H1 (cell line): ENCODE data around the gene CCDC14. TPM values are rescaled to one million over a fixed set of nuclear protein-coding genes. Genes with fewer than 3 reads are reported as not detected.

Experiments used
- BCL11A ChIP-seq, 2 experiments: IDR thresholded peaks; one replicate each; pipeline ENCODE4 v1.6.1; 2011; ENCODE audit warnings: low read depth in 2 of 2, low read length in 2 of 2, mild to moderate bottlenecking in 2 of 2
- CHD2 ChIP-seq: IDR thresholded peaks from 2 replicates; pipeline ENCODE4 v1.6.1; 2012; ENCODE audit warnings: low read length, improper control_type of control experiment
- CTBP2 ChIP-seq: IDR thresholded peaks from 2 replicates; pipeline ENCODE4 v1.7.0; 2011; ENCODE audit warnings: borderline replicate concordance, mild to moderate bottlenecking, moderate library complexity, mixed read lengths, low read length; ENCODE audit not compliant: insufficient read depth, insufficient read length
- EP300 ChIP-seq, 2 experiments: IDR thresholded peaks; 1 replicate in 1 of 2; 2 replicates in 1 of 2; pipeline ENCODE4 v1.6.1; 2011 to 2012; ENCODE audit warnings: low read depth in 2 of 2, low read length in 2 of 2, mild to moderate bottlenecking in 2 of 2, borderline replicate concordance in 1 of 2, inconsistent platforms in 1 of 2, moderate library complexity in 1 of 2
- GABPA ChIP-seq: IDR thresholded peaks from 2 replicates; pipeline ENCODE4 v1.6.1; 2011; ENCODE audit warnings: mild to moderate bottlenecking, low read length, moderate library complexity, borderline replicate concordance; ENCODE audit not compliant: insufficient read depth
- JUN ChIP-seq: IDR thresholded peaks from 2 replicates; pipeline ENCODE4 v1.6.1; 2011; ENCODE audit warnings: low read depth, mild to moderate bottlenecking, improper control_type of control experiment, low read length
- KDM5A ChIP-seq: fragments of 200-600 bp; IDR thresholded peaks from 2 replicates; pipeline ENCODE4 v1.7.1; 2012; ENCODE audit warnings: mild to moderate bottlenecking, low read length, inconsistent platforms, mixed read lengths
- SIRT6 ChIP-seq: IDR thresholded peaks from one replicate; pipeline ENCODE4 v1.7.1; 2012; ENCODE audit warnings: low read length, inconsistent platforms
- SP2 ChIP-seq: IDR thresholded peaks from 2 replicates; pipeline ENCODE4 v1.6.1; 2012; ENCODE audit warnings: mild to moderate bottlenecking, low read length, inconsistent platforms
- TBP ChIP-seq: IDR thresholded peaks from 2 replicates; pipeline ENCODE4 v1.6.1; 2011; ENCODE audit warnings: low read depth, low read length, improper control_type of control experiment
- ZNF274 ChIP-seq: IDR thresholded peaks from 2 replicates; pipeline ENCODE4 v1.7.0; 2012; ENCODE audit warnings: low read length, borderline replicate concordance; ENCODE audit errors: extremely low read depth
- polyA plus RNA-seq, 7 experiments: library from polyadenylated mRNA; depleted of rRNA in 3 of 7; stranded (reverse) in 5 of 7; unstranded in 2 of 7; fragments of >200 nt in 5 of 7; fragments of 200-250 nt in 2 of 7; gene quantifications; 1 replicate in 5 of 7; 2 replicates in 1 of 7; 4 replicates in 1 of 7; pipeline versions ENCODE4 v1.2.1 to v1.2.3, GENCODE V29; 2011 to 2013; ENCODE audit warnings: missing spikeins in 2 of 7, mixed read lengths in 2 of 7
- total RNA-seq: library from RNA; stranded (reverse); fragmentation: NEBNext Ultra II Directional; extraction: Animal tissue kit (Norgen Biotek cat#: 25700); gene quantifications from 2 replicates; pipeline ENCODE4 v1.2.1, GENCODE V29; 2021
- TF ChIP-seq, protein P1 (sequence below): fragments of 300-600 bp; sonication (generic); IDR thresholded peaks from 2 replicates; pipeline ENCODE4 v1.7.1; 2012; ENCODE audit warnings: low read length, moderate library complexity, mild to moderate bottlenecking, inconsistent platforms; ENCODE audit not compliant: insufficient replicate concordance

Gene CCDC14
- total and polyA plus RNA-seq, 2 of the 8 experiments (the other 6 are each of a cell fraction or from before 2014, with no cell fraction given) = 53.6 to 95.7 TPM

DNA sequence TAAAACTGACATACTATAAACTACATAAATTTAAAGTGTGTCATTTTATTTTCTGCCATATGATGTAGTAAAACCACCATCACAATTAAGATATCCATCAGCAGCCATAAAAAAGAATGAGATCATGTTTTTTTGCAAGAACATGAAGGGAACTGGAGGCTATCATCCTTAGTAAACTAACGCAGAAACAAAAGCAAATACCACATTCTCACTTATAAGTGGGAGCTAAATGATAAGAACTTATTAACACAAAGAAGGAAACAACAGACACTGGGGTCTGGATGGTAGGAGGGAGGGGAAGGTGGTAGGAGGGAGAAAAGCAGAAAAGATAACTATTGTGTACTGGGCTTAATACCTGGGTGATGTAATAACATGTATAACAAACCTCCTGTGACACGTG, 24.6 kb downstream of the CCDC14 start (continued):
- TF ChIP-seq, protein P1, sequence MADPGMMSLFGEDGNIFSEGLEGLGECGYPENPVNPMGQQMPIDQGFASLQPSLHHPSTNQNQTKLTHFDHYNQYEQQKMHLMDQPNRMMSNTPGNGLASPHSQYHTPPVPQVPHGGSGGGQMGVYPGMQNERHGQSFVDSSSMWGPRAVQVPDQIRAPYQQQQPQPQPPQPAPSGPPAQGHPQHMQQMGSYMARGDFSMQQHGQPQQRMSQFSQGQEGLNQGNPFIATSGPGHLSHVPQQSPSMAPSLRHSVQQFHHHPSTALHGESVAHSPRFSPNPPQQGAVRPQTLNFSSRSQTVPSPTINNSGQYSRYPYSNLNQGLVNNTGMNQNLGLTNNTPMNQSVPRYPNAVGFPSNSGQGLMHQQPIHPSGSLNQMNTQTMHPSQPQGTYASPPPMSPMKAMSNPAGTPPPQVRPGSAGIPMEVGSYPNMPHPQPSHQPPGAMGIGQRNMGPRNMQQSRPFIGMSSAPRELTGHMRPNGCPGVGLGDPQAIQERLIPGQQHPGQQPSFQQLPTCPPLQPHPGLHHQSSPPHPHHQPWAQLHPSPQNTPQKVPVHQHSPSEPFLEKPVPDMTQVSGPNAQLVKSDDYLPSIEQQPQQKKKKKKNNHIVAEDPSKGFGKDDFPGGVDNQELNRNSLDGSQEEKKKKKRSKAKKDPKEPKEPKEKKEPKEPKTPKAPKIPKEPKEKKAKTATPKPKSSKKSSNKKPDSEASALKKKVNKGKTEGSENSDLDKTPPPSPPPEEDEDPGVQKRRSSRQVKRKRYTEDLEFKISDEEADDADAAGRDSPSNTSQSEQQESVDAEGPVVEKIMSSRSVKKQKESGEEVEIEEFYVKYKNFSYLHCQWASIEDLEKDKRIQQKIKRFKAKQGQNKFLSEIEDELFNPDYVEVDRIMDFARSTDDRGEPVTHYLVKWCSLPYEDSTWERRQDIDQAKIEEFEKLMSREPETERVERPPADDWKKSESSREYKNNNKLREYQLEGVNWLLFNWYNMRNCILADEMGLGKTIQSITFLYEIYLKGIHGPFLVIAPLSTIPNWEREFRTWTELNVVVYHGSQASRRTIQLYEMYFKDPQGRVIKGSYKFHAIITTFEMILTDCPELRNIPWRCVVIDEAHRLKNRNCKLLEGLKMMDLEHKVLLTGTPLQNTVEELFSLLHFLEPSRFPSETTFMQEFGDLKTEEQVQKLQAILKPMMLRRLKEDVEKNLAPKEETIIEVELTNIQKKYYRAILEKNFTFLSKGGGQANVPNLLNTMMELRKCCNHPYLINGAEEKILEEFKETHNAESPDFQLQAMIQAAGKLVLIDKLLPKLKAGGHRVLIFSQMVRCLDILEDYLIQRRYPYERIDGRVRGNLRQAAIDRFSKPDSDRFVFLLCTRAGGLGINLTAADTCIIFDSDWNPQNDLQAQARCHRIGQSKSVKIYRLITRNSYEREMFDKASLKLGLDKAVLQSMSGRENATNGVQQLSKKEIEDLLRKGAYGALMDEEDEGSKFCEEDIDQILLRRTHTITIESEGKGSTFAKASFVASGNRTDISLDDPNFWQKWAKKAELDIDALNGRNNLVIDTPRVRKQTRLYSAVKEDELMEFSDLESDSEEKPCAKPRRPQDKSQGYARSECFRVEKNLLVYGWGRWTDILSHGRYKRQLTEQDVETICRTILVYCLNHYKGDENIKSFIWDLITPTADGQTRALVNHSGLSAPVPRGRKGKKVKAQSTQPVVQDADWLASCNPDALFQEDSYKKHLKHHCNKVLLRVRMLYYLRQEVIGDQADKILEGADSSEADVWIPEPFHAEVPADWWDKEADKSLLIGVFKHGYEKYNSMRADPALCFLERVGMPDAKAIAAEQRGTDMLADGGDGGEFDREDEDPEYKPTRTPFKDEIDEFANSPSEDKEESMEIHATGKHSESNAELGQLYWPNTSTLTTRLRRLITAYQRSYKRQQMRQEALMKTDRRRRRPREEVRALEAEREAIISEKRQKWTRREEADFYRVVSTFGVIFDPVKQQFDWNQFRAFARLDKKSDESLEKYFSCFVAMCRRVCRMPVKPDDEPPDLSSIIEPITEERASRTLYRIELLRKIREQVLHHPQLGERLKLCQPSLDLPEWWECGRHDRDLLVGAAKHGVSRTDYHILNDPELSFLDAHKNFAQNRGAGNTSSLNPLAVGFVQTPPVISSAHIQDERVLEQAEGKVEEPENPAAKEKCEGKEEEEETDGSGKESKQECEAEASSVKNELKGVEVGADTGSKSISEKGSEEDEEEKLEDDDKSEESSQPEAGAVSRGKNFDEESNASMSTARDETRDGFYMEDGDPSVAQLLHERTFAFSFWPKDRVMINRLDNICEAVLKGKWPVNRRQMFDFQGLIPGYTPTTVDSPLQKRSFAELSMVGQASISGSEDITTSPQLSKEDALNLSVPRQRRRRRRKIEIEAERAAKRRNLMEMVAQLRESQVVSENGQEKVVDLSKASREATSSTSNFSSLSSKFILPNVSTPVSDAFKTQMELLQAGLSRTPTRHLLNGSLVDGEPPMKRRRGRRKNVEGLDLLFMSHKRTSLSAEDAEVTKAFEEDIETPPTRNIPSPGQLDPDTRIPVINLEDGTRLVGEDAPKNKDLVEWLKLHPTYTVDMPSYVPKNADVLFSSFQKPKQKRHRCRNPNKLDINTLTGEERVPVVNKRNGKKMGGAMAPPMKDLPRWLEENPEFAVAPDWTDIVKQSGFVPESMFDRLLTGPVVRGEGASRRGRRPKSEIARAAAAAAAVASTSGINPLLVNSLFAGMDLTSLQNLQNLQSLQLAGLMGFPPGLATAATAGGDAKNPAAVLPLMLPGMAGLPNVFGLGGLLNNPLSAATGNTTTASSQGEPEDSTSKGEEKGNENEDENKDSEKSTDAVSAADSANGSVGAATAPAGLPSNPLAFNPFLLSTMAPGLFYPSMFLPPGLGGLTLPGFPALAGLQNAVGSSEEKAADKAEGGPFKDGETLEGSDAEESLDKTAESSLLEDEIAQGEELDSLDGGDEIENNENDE = no peak
- TF ChIP-seq JUN = no peak
- no peak for TF ChIP-seq ZNF274
- TF ChIP-seq TBP = no peak
- TF ChIP-seq CTBP2 = no peak
- no peak for TF ChIP-seq BCL11A (IDR thresholded peaks at IDR 0.05; ENCODE audit: low read depth in 2 of 2, low read length in 2 of 2)
- TF ChIP-seq EP300 (IDR thresholded peaks at IDR 0.05; ENCODE audit: borderline replicate concordance in 1 of 2, low read depth in 2 of 2, low read length in 2 of 2) = no peak
- TF ChIP-seq SIRT6 = no peak
- no peak for TF ChIP-seq KDM5A
- TF ChIP-seq GABPA = no peak
- no peak for TF ChIP-seq SP2
- TF ChIP-seq CHD2 = no peak
- TF ChIP-seq, all 59 proteins: peak for 0
